HG03439 (cell line): ENCODE measurements around the gene PRPSAP1.
A peak's percentile ranks its signal among the peaks of the same experiment; 100 is the strongest.

Experiments used
- ATAC-seq: cut with Tn5 transposase; IDR thresholded peaks from one replicate; pipeline ENCODE4 v1.9.1; 2021; ENCODE audit warnings: mild to moderate bottlenecking, moderate library complexity; ENCODE audit not compliant: unreplicated experiment

Gene PRPSAP1

DNA sequence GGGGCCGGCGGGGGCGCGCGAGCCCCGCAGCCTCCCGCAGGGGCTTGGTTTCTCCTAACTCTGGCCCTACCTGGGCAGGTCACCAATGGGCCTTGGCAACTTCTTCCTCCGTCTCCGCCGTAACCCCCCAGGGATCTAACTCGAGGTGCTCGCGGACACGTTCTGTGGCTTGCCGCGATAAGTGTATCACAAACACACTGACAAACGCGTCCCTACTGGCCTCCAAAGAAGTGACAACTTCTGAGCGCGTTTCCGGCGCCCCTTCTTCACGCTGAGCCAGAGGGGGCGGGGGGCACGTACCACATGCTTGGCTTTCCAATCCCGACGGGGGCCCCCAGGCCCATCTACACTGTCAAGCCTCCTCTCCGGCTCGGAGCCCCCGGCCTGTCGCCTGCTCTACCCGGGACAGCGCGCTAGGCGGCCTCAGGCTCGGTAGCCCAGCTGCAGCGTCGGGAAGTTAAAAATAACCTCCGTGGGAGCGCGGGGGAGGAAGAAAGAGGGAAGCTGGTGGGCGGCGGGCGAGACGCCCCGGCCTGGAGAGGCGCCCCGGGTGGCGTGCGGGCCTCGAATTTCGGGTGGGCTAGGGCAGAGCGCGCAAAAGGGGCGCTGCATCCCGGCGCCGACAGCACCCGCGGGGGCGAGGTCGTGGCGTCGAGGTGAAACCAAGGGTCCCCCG lies 30.0 kb upstream of the PRPSAP1 start:
- ATAC-seq: peak; percentile 20

DNA sequence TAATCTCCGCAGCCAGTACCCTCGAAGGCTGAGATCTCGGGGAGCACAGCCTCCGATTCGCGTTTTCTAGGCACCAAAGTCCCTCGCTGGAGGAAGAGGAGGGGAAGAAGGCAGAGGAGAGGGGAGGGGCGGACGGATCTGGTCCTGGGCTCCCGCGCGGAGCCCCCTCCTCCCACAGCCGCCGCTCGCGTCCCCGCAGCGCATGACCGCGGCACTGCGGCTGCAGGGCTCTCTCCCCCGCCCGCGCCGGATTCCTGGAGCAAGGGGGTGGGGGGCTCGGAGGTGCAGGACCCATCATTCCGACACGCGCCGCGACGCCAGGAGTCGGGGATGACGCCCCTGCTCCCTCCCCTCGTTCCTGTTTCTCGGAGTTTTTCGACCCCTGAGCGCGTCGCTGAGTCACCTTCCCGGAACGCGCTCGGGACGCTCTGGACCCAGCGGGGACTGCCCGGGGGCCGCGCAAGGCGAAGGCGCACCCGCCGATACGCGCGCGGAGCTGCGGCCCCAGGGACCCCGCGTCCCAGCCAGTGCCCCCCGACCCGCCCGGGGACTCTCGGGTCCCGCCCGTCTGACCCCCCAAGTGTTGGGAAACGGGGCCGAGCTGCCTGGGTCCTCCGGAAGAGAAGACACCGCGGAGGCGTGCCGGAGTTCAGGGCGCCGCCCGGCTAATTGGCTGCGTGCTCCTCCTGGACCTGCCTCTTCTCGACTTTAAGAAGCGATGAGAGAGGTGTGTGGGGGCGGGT lies 29.3 kb upstream of the PRPSAP1 start:
- ATAC-seq: peak; percentile 35

DNA sequence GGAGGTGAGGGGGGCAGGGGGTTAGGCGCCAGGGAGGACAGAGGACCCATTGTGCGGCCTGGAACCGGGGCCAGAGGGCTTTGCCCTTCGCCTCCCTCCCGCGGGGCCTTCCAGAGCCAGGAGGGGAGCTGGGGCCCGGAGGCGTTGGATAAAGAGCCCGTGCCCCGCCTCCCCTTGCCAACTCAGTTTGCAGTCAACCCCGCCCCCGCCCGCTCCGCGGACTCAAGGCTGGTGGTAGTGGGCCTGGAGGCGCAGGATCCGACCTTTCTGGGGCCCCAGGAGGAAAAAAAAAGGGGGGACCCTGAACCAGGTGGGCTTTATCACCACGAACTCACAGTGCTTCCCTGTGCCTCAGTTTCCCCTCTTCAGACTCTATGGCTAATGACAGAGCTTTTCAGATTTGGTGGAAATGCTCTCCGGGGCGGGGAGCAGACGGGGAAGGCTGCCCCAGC lies 28.7 kb upstream of the PRPSAP1 start:
- no peak for ATAC-seq

DNA sequence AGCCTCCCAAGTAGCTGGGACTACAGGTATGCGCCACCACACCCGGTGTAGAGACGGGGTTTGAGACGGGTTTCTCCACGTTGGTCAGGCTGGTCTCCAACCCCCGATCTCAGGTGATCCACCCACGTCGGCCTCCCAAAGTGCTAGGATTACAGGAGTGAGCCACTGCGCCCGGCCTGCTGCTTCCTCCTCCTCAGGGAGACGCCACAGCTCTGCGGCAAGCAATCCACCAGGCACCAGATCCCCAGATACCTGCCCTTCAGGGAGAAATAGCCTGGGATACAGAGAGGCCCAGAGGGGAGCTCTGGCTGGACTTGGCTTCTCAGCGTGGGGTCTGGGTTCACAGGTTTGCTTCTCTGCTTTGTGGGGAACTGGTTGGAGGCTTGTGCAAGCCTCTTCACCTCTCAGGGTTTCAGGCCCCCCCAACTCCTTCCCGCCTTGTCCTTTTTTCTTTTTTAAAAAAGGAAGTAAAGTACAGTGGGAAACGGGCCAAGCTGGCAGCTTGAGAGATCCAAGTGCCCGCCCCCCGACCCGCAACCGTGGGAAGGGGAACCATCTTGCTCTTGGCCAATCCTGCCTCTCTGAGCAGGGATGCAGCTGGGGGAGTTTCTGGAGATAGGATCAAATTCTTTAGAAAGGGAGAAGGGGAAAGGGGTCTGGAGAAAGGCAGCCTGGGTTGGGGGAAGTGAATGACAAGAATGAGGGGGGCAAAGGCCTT lies 28.1 kb upstream of the PRPSAP1 start:
- ATAC-seq: no peak

DNA sequence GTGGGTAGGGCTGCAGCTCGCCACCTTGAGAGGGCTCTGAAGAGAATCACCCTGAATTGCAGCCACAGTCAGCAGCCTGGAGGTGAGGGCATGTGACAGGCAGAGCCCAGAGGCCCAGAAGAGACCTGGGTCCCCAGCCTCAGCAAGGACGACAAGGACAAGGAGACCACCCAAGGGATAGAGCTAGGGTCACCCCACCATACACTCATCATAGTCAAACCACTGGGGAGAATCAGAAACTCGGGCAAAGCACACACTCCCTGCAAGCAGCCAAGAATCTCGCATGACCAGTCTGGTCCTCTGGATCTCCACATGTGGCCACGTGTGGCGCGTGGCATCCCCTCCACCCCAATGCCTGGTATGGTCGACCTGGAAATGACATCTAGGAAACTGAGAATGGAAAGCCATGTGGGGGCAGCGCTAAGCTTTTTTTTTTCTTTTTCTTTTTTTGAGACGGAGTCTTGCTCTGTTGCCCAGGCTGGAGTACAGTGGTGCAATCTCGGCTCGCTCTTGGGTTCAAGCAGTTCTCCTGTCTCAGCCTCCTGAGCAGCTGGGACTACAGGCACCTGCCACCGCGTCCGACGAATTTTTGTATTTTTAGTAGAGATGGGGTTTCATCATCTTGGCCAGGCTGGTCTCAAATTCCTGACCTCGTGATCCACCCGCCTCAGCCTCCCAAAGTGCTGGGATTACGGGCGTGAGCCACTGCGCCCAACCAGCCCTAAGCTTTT lies 26.1 kb upstream of the PRPSAP1 start:
- ATAC-seq: no peak

GRCh38 chr17:76379275-76379641 lies 25.5 kb upstream of the PRPSAP1 start:
- ATAC-seq: no peak

GRCh38 chr17:76378548-76379274 lies 25.0 kb upstream of the PRPSAP1 start:
- no peak for ATAC-seq

GRCh38 chr17:76376318-76377133 lies 22.8 kb upstream of the PRPSAP1 start:
- ATAC-seq: no peak

GRCh38 chr17:76371656-76372628 lies 18.2 kb upstream of the PRPSAP1 start:
- no peak for ATAC-seq

GRCh38 chr17:76370261-76370993 lies 16.7 kb upstream of the PRPSAP1 start:
- no peak for ATAC-seq

DNA sequence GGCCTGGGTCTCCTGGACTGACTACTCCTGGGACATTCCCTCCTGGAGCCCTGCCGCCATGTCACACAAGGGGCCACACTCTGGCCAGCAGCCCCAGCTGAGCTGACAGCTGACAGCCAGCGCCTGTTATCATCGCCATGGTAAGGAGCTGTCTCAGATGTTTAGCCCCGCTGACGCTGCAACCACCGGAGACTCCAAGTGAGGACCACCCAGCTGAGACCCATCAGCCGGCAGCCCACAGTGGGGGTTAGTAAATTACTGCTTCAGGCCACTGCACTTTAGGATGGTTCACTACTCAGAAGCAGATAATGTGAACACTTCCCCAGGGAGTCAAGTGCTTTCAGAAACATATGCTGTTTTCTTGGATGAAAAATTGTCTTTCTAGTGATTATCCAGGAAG lies 16.1 kb upstream of the PRPSAP1 start:
- no peak for ATAC-seq

- no peak for ATAC-seq
Observed at GRCh38 chr17:76369379-76369778, 15.7 kb upstream of the PRPSAP1 start.

DNA sequence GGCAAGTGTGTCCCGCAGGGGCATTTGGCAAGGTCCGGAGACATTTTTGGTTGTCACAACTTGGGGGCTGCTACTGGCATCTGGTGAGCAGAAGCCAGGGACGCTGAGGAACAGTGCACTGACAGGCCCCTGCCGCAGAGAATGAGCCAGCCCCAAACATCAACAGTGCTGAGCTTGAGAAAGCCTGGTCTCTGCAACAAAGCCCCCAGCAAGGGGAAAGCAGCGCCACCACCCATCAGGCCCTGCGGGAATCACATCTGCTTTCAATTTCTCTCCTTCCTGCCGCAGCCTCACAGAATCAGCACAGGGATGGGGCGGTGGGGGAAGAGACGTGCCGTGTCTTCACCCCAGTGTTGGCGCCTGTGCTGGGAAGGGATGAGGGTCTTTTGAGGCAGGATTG lies 14.8 kb upstream of the PRPSAP1 start:
- no peak for ATAC-seq

DNA sequence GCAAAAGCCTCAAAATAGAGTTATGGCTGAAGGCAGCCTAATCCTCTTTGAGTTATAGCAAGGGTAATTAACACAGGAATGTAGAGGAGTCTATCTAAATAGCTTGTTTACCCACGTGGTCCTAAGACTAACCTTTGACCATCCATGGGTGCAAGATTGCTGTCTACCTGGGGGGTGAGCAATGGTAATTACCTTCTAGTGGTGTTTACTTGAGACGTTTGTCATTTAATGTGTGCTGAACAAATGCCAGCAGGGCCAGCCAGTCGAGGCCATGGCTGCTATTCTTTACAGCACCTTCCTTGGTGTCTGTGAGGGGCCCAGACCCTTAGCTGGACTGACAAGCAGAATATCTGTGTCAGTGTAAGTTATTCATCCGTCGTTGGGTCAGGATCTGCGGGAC lies 13.9 kb upstream of the PRPSAP1 start:
- no peak for ATAC-seq

DNA sequence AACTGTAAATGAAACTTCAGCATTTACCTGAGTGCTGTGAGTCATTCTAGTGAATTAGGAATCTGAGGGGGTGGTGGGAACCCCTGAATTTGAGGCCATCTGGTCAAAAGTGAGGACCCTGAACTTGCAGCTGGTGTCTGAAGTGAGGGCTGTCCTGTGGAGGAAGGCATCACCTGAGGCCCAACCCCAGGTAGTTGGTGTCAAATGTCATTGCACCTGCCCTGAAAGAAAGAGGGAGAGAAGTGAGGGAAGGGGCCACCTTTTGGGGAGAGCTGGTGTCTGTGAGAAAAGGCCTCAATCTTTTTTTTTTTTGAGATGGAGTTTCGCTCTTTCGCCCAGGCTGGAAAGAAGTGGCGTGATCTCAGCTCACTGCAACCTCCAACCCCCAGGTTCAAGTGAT lies 12.5 kb upstream of the PRPSAP1 start:
- ATAC-seq: no peak

DNA sequence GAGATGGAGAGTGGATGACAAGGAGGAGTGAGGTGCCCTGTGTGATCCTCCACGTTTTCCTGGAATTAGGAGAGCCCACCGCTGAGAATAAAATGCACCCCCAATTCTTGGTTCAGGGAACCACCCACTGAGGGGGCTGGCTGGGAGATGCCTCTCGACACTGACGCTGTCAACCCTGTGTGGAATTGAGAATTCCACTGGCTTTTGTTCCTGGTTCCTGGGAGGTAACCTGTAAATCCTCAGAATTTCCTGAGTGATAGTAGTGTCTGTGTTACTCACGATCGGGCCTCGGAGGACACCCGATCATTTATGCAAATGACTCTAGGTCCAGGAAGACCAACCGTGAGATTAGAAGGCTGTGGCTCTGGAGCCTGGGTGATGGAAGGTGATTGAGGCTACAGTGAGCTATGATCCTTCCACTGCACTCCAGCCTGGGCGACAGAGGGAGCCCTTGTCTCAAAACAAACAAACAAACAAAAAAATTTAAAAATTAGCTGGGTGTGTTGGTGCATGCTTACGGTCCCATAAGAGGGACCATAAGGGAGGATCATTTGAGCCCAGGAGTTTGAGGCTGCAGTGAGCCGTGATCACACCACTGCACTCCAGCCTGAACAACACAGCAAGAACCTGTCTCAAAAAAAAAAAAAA lies 11.7 kb upstream of the PRPSAP1 start:
- no peak for ATAC-seq

- ATAC-seq: no peak
Observed at GRCh38 chr17:76363107-76363842, 9.6 kb upstream of the PRPSAP1 start.
